GM18909 (cell line): ENCODE data around the gene ATP1A2.
"Not testable (repeated sequence)": the region's sequence is repeated elsewhere in the genome, so short reads cannot be mapped to it uniquely, and the experiment has no call there.

ENCODE experiments used
- ATAC-seq: cut with Tn5 transposase; IDR thresholded peaks from one replicate; pipeline ENCODE4 v1.9.1; 2021; ENCODE audit warnings: mild to moderate bottlenecking; ENCODE audit not compliant: unreplicated experiment, poor library complexity

ATP1A2 gene

GRCh38 chr1:160099716-160100375 lies 15.7 kb upstream of the ATP1A2 start:
- ATAC-seq, result no peak

DNA sequence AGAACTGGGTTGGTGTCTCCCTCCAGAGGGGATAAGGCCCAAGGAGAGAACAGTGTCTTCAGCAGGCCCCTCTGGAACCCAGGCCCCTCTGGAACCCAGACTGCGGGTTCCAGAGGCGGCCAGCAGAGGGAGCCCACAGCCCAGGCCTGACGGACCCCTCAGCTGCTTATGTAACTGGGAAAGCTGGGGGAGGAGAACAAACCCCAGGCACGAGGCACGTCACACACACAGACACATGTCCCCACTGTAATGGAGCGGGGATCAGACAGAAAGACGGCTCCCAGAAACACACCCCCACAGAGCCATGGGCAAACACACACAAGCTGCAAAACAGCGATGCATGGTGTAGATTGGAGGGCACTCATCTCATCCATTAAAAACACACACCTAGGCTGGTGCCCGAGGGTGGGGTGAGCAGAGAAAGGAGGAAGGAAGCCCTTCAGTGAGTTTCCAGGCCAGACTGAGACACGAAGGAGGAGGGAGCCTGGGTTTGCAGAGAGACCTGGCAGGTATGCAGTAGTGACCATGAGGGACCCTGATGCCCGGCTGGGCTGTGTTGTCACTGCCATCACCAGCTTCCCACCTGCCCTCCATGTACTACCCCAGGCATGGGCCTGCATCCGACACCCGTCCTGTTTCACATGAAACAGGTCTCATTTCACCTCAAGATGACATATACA lies 14.4 kb upstream of the ATP1A2 start:
- ATAC-seq, result peak; percentile 33

DNA sequence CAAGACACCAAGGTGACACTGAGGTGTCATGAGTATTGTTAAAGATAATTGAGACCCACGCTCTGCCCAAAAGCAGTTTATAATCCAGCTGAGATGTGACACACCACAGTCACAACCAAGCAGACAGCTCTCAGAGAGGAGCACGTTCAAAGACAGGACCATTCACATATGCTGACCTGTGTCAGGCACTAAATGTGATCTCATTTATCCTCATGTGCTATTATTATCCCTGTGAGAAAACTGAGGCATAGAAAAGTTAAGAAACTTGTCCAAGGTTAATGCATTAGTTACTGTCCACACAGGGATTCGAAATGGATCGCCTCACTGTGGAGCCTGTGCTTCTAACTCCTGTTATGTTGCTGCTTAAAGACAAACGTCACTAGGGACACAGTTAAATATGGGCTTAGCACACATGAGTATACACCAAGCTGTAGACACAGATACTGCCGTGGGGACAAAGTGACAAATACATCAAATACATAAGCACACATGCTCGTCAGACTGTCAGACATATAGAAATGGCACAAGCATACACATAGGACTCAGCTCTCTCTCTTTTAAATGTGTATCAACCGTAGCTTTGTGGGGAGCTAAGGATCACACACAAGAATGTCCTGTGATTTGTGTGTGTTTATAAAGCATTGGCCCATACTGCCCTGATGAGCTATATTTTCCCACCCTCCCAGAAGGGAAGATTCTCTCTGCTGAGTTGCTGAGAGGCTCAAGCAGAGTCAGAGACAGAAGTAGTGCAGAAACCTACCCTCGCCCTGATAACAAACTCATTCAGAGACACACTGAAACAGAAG lies 13.6 kb upstream of the ATP1A2 start:
- no peak for ATAC-seq

GRCh38 chr1:160103658-160104408 lies 11.7 kb upstream of the ATP1A2 start:
- no peak for ATAC-seq

- ATAC-seq, result no peak
Observed at GRCh38 chr1:160104486-160104885, 11.1 kb upstream of the ATP1A2 start.

DNA sequence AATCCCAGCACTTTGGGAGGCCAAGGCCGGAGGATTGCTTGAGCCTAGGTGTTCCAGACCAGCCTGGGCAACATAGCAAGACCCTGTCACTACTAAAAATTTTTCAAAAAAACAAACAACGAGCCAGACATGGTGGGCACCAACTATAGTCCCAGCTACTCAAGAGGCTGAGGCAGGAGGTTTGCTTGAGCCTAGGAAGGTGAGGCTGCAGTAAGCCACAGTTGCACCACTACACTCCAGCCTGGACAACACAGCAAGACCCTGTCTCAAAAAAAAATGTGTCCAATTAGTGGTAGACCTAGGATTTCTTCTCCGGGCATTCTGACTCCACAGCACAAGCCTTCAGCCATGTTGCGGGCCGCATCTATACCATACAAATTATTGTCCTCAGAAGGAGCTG lies 10.4 kb upstream of the ATP1A2 start:
- no peak for ATAC-seq

GRCh38 chr1:160107512-160107911 lies 8.0 kb upstream of the ATP1A2 start:
- ATAC-seq, result no peak

DNA sequence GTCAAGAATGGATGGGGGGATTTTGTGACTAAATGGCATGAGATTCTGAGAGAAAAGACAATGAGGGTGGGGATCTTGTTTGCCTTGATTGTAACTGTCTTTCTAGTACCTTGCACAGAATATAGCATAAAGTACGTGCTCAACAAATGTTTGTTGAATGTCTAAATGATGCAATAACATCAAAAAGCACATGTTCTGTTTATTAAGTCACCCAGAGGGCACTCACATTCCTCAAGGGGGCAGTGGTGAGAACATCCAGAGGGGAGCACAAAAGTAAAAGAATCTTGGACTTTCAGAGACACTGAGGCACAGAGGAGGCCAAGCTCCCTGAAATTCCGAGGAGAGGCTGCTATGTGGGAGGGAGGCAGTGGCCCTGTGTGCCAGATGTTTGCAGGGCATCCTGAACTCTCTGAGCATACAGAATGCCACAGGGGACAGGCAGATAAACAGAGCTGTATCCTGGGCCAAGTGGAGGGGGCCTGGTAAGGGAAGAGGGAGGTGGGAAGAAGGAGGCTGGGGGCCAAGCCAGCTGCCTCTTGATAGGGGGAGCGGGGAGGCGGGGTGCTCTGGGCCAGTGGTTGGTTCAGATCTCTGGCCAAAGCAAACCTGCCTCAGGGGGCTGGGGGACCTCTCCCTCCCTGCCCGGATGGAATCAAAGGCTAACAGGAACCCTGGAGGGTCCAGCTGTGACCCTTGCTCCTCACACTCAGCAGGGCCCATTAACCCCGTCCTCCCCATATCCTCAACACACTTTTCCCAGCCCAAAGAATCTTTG lies 6.5 kb upstream of the ATP1A2 start:
- ATAC-seq, result no peak

DNA sequence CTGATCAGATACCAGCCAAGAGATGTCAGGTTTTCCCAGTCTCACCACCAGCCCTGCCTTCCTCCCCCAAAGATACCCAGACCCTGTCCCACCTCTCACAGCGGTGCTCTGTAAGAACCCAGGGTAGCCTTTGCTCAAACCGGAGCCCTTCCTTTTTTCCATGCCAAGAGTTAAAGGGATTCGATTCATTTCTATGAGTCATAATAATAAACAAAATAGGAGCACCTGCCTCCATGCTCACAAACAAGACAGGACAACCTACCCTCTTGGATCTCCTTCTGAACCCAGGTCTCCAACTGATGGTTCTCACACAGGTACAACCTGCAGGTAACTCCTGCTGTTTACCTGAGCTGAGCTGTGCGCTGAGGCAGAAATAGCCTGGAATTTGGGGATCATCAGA lies 5.9 kb upstream of the ATP1A2 start:
- ATAC-seq, result no peak

DNA sequence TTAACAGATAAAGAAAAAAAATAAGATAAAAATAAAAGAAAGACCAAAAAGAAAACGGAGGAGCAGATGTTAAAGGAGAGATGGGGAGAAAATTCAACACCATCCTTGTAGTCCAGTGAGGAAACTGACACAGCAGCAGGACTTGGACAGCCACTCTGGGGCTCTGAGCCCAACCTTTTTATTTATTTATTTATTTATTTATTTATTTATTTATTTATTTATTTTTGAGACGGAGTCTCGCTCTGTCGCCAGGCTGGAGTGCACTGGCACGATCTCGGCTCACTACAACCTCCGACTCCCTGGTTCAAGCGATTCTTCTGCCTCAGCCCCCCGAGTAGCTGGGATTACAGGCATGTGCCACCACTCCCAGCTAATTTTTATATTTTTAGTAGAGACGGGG lies 4.1 kb upstream of the ATP1A2 start:
- not testable (repeated sequence) for ATAC-seq

DNA sequence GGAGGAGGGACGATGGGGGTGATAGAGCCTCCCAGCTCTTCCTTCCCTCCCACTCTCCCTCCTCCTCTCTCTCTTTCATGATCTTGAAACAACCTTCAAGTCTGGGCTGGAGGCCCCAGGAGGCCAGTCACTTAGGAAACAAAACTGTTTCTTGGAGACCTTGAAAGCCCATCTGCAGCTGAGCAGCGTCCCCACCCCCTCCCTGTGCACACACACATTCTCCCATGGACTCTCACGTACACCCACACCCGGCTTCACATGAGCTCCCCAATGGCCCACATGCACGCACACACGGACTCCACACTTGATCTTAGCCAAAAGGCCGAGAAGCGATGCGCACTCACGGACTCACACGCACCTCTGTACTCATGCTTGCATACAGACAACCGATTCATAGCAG lies 3.2 kb upstream of the ATP1A2 start:
- no peak for ATAC-seq

DNA sequence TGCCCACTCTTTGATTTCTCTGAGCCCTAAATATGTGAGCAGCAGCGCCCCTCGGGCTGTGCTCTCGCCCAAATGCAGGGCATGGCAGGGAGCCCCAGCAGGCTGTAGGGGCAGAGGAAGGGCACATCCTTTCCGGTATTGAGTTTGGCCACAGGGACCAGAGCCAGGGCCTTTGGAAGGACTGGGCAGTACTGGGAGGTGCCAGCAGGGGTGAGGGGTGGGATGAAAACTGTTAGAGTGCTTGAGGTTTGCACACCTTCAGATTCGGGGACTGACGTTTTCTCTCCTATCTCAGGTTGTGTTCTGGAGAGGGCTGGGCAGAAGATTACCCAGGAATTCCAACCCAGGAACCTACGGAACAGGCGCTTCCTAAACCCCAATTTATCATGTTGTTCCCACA lies 2.2 kb upstream of the ATP1A2 start:
- ATAC-seq, result no peak

DNA sequence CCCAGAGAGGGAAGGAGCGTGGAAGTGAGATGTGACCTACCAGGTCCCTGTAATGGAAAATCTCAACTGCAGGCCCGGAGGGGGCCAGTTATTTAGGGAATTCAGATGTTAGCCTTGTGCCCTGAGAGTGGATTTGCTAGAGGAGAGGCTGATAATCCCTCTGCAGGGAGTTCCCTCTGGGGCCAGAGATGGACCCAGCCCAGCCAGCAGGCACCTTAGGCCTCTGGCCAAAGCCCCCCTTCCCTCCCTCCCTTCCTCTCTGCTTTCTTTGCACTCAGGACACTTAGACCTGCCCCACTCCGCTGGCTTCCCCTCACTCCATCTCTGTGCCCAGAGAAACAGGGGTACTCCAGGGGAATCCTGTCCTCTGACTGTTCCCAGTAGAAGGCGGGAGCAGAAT lies 1.5 kb upstream of the ATP1A2 start:
- no peak for ATAC-seq

DNA sequence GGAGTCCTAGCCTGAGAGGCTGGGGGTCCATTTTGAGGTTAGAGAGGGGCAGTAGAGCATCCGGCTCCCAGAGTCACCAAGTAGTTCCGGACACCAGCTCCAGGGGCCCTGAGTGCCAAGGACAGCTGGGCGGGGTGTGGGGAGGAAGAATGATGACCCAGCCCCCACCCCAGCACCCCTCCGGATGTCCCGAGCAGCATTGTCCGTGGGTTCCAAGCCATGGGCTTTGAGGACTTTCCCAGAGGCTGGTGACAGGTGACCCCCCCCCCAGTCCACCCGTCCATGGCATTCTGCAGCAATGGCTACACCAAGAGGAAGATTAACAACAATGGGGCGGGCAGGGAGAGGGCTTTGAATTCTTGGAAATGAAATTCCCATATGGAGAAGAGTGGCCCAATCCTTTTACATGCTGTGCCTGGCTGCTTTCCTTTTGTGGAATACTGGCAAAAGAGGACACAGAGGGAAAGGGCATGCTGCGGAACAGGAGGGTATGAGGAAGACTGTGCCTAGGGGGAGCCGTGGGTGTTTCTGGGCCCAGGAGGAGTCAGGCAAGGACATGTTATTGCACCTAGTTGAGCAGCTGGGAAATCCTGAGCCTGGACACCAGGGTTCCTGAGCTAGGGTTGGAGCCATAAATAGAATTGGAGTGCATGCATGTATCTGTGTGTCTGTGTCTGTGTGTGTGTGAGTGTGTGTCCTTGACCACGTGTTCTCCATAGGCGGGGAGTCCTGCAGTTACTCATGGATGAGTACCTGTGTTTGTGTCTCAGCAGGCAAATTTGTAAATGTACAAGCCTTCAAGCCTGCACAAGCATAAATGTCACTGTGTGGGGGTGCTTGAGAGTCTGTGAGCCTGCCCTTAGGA lies 956 bp downstream of the ATP1A2 start:
- no peak for ATAC-seq

GRCh38 chr1:160117300-160117699 lies 1.7 kb downstream of the ATP1A2 start:
- no peak for ATAC-seq

- no peak for ATAC-seq
Observed at GRCh38 chr1:160117709-160118183, 2.2 kb downstream of the ATP1A2 start.

DNA sequence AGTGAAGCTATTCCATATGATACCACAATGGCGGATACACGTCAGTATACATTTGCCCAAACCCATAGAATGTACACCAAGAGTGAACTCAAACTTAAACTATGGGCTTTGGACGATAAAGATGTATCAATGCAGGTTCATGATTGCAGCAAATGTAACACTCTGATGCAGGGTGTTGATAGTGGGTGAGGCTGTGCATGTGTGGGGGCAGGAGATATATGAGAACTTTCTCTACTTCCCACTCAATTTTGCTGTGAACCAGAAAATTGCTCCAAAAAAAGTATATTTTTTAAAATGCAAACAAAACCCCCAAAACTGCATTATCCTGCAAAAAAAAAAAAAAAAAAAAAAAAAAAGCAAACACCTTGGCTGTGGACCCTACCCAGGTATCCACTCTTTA lies 3.4 kb downstream of the ATP1A2 start:
- ATAC-seq, result no peak

- ATAC-seq, result no peak
Observed at GRCh38 chr1:160120797-160121196, 5.2 kb downstream of the ATP1A2 start.

DNA sequence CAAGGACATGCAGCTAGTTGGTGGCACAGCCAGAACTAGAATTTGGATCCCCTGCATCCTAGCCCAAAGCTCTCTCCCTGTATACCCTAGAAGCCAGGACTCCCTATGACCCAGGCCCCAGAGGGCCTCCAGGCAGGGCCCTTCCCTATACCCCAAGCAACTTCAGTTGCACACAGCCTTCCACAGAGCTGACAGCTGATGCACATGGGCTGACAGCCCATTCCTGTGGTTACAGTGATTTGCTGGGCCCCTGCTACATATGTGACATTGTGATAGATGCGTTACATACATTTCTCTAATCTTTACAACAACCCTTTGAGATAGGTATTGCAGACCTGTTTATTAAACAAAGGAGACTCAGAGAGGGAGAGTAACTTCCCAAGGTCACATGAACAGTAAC lies 5.8 kb downstream of the ATP1A2 start:
- ATAC-seq, result no peak
